Measurements from ENCODE around the gene STAMBP.

- TF ChIP-seq POLR2AphosphoS5 (IDR thresholded peaks at IDR 0.05; ENCODE audit: low read depth, low read length): no peak
- no peak for TF ChIP-seq TAF1 (IDR thresholded peaks at IDR 0.05; ENCODE audit: low read depth, low read length)
- TF ChIP-seq POLR2A (IDR thresholded peaks at IDR 0.05; ENCODE audit: low read depth, low read length): no peak
- TF ChIP-seq SPI1 (IDR thresholded peaks at IDR 0.05; ENCODE audit: low read depth, low read length): no peak
- no peak for TF ChIP-seq POU2F2 (IDR thresholded peaks at IDR 0.05; ENCODE audit: low read depth, low read length)
Observed at GRCh38 chr2:73890301-73891092, 61.7 kb downstream of the STAMBP start.

Measured in GM12891 (cell line).